Measurements from ENCODE around the gene NFIB. TPM values are rescaled to one million over a fixed set of nuclear protein-coding genes. Genes with fewer than 3 reads are reported as not detected.

NFIB gene
- total RNA-seq, 1 donor from 2014 or later: 9.4 TPM

DNA sequence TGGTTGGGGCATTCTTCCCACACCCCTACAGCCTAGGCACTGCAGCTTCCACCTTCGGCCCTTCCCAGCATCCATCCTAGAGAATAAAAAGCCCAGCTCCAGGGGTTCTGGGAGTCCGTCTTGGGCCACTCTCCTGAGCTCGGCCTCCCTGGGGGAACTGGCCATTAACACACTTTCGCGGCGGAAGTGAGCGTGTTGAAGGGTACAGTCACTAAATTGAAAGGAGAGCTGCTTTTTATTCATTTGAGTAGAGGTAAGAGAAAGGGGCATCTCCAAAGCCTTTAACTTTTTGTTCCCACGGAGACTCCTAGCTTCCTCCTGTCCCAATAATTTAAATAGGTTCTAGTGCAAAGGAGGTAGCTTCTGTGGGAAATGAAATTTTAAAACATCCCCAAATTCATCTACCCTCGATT, 31.0 kb upstream of the NFIB start:
- H3K4me1 Mint-ChIP-seq (ENCODE audit: low read depth, unreplicated experiment): peaks cover 3% of the 10 kb centered on the region
- peaks cover 31% of the 10 kb centered on the region for H3K27me3 Mint-ChIP-seq (ENCODE audit: low read depth, unreplicated experiment)
- FAIRE-seq: no peak
- H4K20me1 ChIP-seq (ENCODE audit: insufficient read depth, low read length): no peaks in the 10 kb centered on the region
- no peaks in the 10 kb centered on the region for H3K36me3 ChIP-seq (ENCODE audit: insufficient read depth, low read length)
- H3K4me2 ChIP-seq (ENCODE audit: low read length): peak overlapping the region; percentile 80
- H3K27me3 ChIP-seq (ENCODE audit: insufficient read depth, low read length): peaks cover 98% of the 10 kb centered on the region
- no peak for DNase-seq (ENCODE audit: low read depth)
- peaks cover 20% of the 10 kb centered on the region for H3K79me2 ChIP-seq (ENCODE audit: insufficient read depth, low read length)
- TF ChIP-seq, protein P1, sequence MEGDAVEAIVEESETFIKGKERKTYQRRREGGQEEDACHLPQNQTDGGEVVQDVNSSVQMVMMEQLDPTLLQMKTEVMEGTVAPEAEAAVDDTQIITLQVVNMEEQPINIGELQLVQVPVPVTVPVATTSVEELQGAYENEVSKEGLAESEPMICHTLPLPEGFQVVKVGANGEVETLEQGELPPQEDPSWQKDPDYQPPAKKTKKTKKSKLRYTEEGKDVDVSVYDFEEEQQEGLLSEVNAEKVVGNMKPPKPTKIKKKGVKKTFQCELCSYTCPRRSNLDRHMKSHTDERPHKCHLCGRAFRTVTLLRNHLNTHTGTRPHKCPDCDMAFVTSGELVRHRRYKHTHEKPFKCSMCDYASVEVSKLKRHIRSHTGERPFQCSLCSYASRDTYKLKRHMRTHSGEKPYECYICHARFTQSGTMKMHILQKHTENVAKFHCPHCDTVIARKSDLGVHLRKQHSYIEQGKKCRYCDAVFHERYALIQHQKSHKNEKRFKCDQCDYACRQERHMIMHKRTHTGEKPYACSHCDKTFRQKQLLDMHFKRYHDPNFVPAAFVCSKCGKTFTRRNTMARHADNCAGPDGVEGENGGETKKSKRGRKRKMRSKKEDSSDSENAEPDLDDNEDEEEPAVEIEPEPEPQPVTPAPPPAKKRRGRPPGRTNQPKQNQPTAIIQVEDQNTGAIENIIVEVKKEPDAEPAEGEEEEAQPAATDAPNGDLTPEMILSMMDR (IDR thresholded peaks at IDR 0.05; ENCODE audit: insufficient read depth, low read depth, low read length): no peak
- no peak for TF ChIP-seq EZH2 (IDR thresholded peaks at IDR 0.05; ENCODE audit: insufficient read depth, low read length)
- no peak overlapping the region for H3K27ac Mint-ChIP-seq (ENCODE audit: unreplicated experiment)
- H3K9me3 Mint-ChIP-seq (ENCODE audit: unreplicated experiment): no peaks in the 10 kb centered on the region
- no peak overlapping the region for H3K27ac ChIP-seq (ENCODE audit: low read depth, low read length)
- no peak overlapping the region for H2AFZ ChIP-seq (ENCODE audit: low read depth, low read length)
- peak overlapping the region; percentile 47 for H3K9ac ChIP-seq (ENCODE audit: low read length)
- H3K36me3 Mint-ChIP-seq (ENCODE audit: low read depth, unreplicated experiment): no peaks in the 10 kb centered on the region
- H3K4me3 Mint-ChIP-seq (ENCODE audit: unreplicated experiment): no peak overlapping the region
- no peak overlapping the region for H3K4me3 ChIP-seq (ENCODE audit: insufficient read depth, low read depth, low read length)
- no peaks in the 10 kb centered on the region for H3K9me3 ChIP-seq (ENCODE audit: insufficient read depth, low read depth, low read length)
- peaks cover 24% of the 10 kb centered on the region for H3K4me1 ChIP-seq (ENCODE audit: insufficient read depth, low read length)

DNA sequence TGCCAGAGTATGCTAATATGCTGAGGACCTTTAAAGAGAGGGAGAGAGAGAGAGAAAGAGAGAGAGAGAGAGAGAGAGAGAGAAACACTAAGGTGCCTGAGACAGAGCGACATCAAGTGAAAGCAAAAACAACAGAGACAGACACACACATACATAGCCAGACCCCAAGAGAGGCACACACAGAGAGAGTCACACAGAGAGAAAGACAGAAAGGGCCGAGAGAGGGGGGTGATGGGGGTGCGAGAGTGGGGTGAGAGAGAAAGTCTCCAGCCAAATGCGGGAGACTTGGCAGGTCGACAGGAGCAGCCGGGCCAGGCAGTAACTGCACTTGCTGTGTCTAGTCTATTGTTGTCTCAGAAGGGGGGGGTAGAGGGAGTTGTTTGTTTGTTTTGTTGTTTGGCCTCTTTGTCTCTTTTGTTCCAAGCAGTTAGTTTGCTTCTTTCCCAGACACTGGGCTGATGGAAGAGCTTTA, 30.1 kb upstream of the NFIB start:
- no peak overlapping the region for H3K4me3 ChIP-seq (ENCODE audit: insufficient read depth, low read depth, low read length)
- DNase-seq (ENCODE audit: low read depth) (no peak), FAIRE-seq (no peak)
- Mint-ChIP-seq H3K36me3 (ENCODE audit: low read depth, unreplicated experiment) (no peaks in the 10 kb centered on the region), H3K27ac (ENCODE audit: unreplicated experiment) (no peak overlapping the region), H3K4me1 (ENCODE audit: low read depth, unreplicated experiment) (peaks cover 3% of the 10 kb centered on the region), H3K4me3 (ENCODE audit: unreplicated experiment) (no peak overlapping the region), H3K9me3 (ENCODE audit: unreplicated experiment) (no peaks in the 10 kb centered on the region), H3K27me3 (ENCODE audit: low read depth, unreplicated experiment) (peaks cover 28% of the 10 kb centered on the region)
- peaks cover 98% of the 10 kb centered on the region for H3K27me3 ChIP-seq (ENCODE audit: insufficient read depth, low read length)
- no peaks in the 10 kb centered on the region for H4K20me1 ChIP-seq (ENCODE audit: insufficient read depth, low read length)
- H3K27ac ChIP-seq (ENCODE audit: low read depth, low read length): peak overlapping the region; percentile 23
- no peak overlapping the region for H2AFZ ChIP-seq (ENCODE audit: low read depth, low read length)
- peaks cover 13% of the 10 kb centered on the region for H3K79me2 ChIP-seq (ENCODE audit: insufficient read depth, low read length)
- no peaks in the 10 kb centered on the region for H3K36me3 ChIP-seq (ENCODE audit: insufficient read depth, low read length)
- peak overlapping the region; percentile 80 for H3K4me2 ChIP-seq (ENCODE audit: low read length)
- peaks cover 18% of the 10 kb centered on the region for H3K4me1 ChIP-seq (ENCODE audit: insufficient read depth, low read length)
- H3K9ac ChIP-seq (ENCODE audit: low read length): peak overlapping the region; percentile 47
- no peaks in the 10 kb centered on the region for H3K9me3 ChIP-seq (ENCODE audit: insufficient read depth, low read depth, low read length)
- TF ChIP-seq, protein P1 (IDR thresholded peaks at IDR 0.05; ENCODE audit: insufficient read depth, low read depth, low read length): no peak
- peak; percentile 53 for TF ChIP-seq EZH2 (IDR thresholded peaks at IDR 0.05; ENCODE audit: insufficient read depth, low read length)

DNA sequence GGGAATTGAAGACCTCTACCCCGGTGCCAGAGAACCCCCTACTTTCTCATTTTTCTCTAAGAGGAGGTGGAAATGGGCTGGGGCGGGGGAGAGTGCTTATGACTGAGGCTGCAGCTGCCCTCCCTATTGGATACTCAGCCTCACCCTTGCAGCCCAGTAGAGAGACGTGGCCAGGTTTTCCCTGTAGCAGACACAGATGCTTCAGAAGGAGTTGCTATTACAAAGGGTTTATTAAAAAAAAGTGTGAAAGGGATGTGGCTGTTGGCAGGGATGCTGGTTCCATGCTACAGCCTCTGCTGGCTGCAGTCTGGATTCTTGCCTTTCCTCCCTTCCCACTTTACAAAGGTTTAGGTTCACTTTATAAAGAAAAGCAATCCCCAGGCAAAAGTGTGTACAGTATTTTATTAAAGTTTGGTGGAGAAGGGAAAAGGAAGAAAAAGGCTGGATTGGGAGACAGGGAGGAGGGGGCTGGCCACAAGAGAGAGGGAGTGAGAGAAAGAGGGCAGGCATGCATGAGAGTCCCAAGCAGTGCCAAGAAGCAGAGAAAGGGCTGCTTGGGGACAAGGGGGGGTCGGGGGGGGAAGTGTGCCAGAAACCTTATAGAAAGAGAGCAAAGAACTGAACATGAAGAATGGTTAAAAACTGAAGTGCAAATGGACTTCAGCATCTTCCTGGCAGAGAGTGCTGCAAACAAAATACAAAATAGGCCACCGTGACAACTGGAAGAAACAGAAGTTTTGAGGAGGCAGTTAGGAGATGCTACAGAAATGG, 29.5 kb upstream of the NFIB start:
- H3K4me3 Mint-ChIP-seq (ENCODE audit: unreplicated experiment): no peak overlapping the region
- Histone ChIP-seq H3K4me3 (ENCODE audit: insufficient read depth, low read depth, low read length) (no peak overlapping the region), H3K27ac (ENCODE audit: low read depth, low read length) (no peak overlapping the region), H3K4me1 (ENCODE audit: insufficient read depth, low read length) (peaks cover 15% of the 10 kb centered on the region), H4K20me1 (ENCODE audit: insufficient read depth, low read length) (no peaks in the 10 kb centered on the region), H3K79me2 (ENCODE audit: insufficient read depth, low read length) (peaks cover 11% of the 10 kb centered on the region), H2AFZ (ENCODE audit: low read depth, low read length) (no peak overlapping the region), H3K9me3 (ENCODE audit: insufficient read depth, low read depth, low read length) (no peaks in the 10 kb centered on the region), H3K27me3 (ENCODE audit: insufficient read depth, low read length) (peaks cover 98% of the 10 kb centered on the region), H3K9ac (ENCODE audit: low read length) (peak overlapping the region; percentile 47), H3K36me3 (ENCODE audit: insufficient read depth, low read length) (no peaks in the 10 kb centered on the region), H3K4me2 (ENCODE audit: low read length) (peak overlapping the region; percentile 80)
- H3K4me1 Mint-ChIP-seq (ENCODE audit: low read depth, unreplicated experiment): peaks cover 3% of the 10 kb centered on the region
- no peaks in the 10 kb centered on the region for H3K9me3 Mint-ChIP-seq (ENCODE audit: unreplicated experiment)
- H3K27me3 Mint-ChIP-seq (ENCODE audit: low read depth, unreplicated experiment): peaks cover 27% of the 10 kb centered on the region
- TF ChIP-seq, protein P1 (IDR thresholded peaks at IDR 0.05; ENCODE audit: insufficient read depth, low read depth, low read length): no peak
- no peak for TF ChIP-seq EZH2 (IDR thresholded peaks at IDR 0.05; ENCODE audit: insufficient read depth, low read length)
- H3K27ac Mint-ChIP-seq (ENCODE audit: unreplicated experiment): no peak overlapping the region
- H3K36me3 Mint-ChIP-seq (ENCODE audit: low read depth, unreplicated experiment): no peaks in the 10 kb centered on the region
- DNase-seq (ENCODE audit: low read depth) (no peak), FAIRE-seq (no peak)
